ENCODE data around the gene ALS2. TPM values are rescaled to one million over a fixed set of nuclear protein-coding genes. Genes with fewer than 3 reads are reported as not detected.

The ALS2 gene
- total RNA-seq, 1 donor from 2014 or later, result 48.1 TPM

GRCh38 chr2:201734111-201734510 is 46.6 kb downstream of the ALS2 start:
- no peak for DNase-seq (ENCODE audit: low spot score, unreplicated experiment)
- Mint-ChIP-seq H3K27me3 (no peaks in the 10 kb centered on the region), H3K36me3 (ENCODE audit: insufficient read depth) (peaks cover 34% of the 10 kb centered on the region), H3K4me3 (ENCODE audit: low read depth) (no peak overlapping the region), H3K27ac (no peak overlapping the region), H3K4me1 (ENCODE audit: low read depth) (peaks cover 2% of the 10 kb centered on the region), H3K9me3 (ENCODE audit: low read depth) (peaks cover 7% of the 10 kb centered on the region)
- no peak for TF ChIP-seq CTCF (IDR thresholded peaks at IDR 0.05; ENCODE audit: unreplicated experiment)

DNA sequence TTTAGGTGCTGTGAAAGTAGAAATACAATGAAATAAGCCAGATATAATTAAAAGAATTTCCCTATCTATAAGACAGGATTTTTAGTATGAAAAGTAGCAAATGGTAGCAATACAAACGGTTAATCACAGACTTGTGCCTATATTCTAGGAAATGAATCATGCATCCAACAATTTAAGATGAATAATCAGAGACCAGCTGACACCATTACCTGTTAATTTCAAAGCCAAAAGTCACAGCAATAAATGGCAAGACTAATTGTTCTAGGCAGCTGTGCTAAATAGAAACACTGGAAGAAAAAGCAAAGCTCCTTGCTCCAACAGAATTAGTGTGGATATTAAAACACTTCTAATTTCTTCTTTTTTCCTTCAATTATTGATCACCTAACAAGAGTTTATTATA is 47.2 kb downstream of the ALS2 start:
- H3K9me3 Mint-ChIP-seq (ENCODE audit: low read depth), result peaks cover 7% of the 10 kb centered on the region
- H3K4me1 Mint-ChIP-seq (ENCODE audit: low read depth), result peaks cover 2% of the 10 kb centered on the region
- H3K27ac Mint-ChIP-seq, result no peak overlapping the region
- H3K4me3 Mint-ChIP-seq (ENCODE audit: low read depth), result no peak overlapping the region
- H3K36me3 Mint-ChIP-seq (ENCODE audit: insufficient read depth), result peaks cover 32% of the 10 kb centered on the region
- no peak for TF ChIP-seq CTCF (IDR thresholded peaks at IDR 0.05; ENCODE audit: unreplicated experiment)
- DNase-seq (ENCODE audit: low spot score, unreplicated experiment), result no peak
- no peaks in the 10 kb centered on the region for H3K27me3 Mint-ChIP-seq

DNA sequence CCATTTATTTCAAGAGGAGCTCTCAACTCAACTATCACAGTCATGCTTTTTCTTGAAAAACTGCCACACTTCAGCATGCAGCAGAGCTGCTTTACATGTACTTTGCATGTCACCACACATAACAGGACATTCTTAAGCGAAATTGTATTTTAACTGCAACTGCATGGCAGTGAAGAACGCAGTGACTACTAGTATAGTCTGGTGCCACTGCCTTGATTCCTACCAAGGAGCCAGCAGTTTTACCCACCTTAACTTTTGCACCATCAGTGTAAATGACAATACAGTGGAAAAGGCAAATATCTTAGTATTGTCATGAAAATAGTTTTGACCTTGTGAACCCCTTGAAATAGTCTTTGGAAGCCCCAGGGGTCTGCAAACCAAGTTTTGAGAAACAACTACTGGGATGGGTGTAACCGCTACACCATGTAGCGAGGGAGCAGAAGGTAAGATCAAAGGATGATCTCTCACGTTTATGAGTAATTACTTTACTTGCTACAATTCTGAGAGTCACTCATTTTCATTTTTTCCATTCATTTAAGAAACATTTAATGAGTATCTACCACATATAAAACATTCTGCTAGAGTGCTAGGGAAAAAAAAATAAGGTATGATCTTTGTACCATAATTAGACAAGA is 50.0 kb downstream of the ALS2 start:
- DNase-seq (ENCODE audit: low spot score, unreplicated experiment), result no peak
- Mint-ChIP-seq H3K27ac (no peak overlapping the region), H3K4me3 (ENCODE audit: low read depth) (no peak overlapping the region), H3K36me3 (ENCODE audit: insufficient read depth) (peaks cover 20% of the 10 kb centered on the region), H3K4me1 (ENCODE audit: low read depth) (peaks cover 2% of the 10 kb centered on the region), H3K27me3 (no peaks in the 10 kb centered on the region), H3K9me3 (ENCODE audit: low read depth) (peaks cover 3% of the 10 kb centered on the region)
- no peak for TF ChIP-seq CTCF (IDR thresholded peaks at IDR 0.05; ENCODE audit: unreplicated experiment)

DNA sequence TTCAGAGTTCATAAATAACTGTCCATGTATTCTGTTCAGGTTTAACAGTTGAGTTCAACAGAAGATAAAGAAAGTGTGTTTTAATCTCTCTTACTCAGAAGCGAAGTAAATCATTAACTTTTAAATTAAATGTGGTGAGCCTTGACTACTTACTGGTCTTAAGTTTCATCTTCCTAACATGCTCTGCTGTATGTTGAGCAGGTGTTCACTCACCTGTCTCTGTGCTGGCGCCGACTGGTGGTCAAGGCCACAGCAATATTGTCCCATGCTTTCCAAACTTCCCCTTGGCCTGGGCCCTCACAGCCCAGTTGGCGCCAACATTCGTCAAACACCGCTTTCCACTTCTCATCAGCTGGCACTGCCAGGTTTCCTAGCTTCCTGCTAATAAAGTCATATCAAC is 65.3 kb downstream of the ALS2 start:
- H3K36me3 Mint-ChIP-seq (ENCODE audit: insufficient read depth), result peaks cover 33% of the 10 kb centered on the region

DNA sequence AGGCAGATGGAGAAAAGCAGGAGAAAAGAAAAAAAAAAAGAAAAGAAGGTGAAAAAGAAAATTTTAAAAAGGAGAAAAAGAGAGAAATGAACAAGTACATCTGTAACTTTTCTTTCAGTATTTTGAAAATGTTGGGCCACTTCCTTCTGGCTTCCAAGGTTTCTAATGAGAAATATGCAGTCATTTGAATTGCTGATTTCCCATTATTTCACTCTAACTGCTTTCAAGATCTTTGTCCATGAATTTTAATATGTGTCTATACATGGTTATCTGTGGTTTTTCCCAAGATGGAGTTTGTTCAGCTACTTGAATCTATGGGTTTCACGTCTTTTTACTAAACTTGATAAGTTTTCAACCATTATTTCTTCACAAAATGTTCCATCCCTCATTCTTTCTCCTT is 68.0 kb downstream of the ALS2 start:
- Mint-ChIP-seq H3K27me3 (no peaks in the 10 kb centered on the region), H3K9me3 (ENCODE audit: low read depth) (no peaks in the 10 kb centered on the region), H3K4me3 (ENCODE audit: low read depth) (no peak overlapping the region), H3K36me3 (ENCODE audit: insufficient read depth) (peaks cover 26% of the 10 kb centered on the region), H3K4me1 (ENCODE audit: low read depth) (peaks cover 4% of the 10 kb centered on the region), H3K27ac (no peak overlapping the region)
- no peak for TF ChIP-seq CTCF (IDR thresholded peaks at IDR 0.05; ENCODE audit: unreplicated experiment)
- DNase-seq (ENCODE audit: low spot score, unreplicated experiment), result no peak

More for the DNA sequence above, 65.3 kb downstream of the ALS2 start:
- H3K27ac Mint-ChIP-seq, result no peak overlapping the region
- H3K4me1 Mint-ChIP-seq (ENCODE audit: low read depth), result peaks cover 4% of the 10 kb centered on the region
- H3K4me3 Mint-ChIP-seq (ENCODE audit: low read depth), result no peak overlapping the region
- H3K9me3 Mint-ChIP-seq (ENCODE audit: low read depth), result peaks cover 7% of the 10 kb centered on the region
- peak; percentile 27 for TF ChIP-seq CTCF (IDR thresholded peaks at IDR 0.05; ENCODE audit: unreplicated experiment)
- H3K27me3 Mint-ChIP-seq, result no peaks in the 10 kb centered on the region
- DNase-seq (ENCODE audit: low spot score, unreplicated experiment), result no peak

Measured in progenitor cell of endocrine pancreas (in vitro differentiated cells).